ENCODE measurements around the gene OPHN1. TPM values are rescaled to one million over a fixed set of nuclear protein-coding genes. Genes with fewer than 3 reads are reported as not detected.

The OPHN1 gene
- polyA plus RNA-seq, 1 donor from 2014 or later: 7.6 TPM

DNA sequence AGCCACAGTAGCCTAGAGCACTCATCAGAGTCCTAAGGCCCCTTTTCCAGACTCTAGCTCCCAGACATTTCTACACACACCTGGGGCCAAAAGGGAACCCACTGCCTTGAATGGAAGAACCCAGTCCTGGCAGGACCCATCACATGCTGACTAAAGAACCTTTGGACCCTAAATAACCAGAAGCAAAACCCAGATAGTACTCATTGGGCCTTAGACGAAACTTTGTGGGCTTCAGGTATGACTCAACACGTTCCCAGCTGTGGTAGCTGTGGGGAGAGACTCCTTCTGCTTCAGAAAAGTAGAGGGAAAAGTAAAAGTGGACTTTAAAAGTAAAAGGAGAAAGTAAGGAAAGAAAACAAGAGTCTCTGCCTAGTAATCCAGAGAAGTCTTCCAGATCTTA is 311.5 kb downstream of the OPHN1 start:
- Histone ChIP-seq H3K27ac (ENCODE audit: low read length) (no peak overlapping the region), H3F3A (ENCODE audit: insufficient read depth, low read length, poor library complexity, severe bottlenecking) (no peaks in the 10 kb centered on the region), H2AFZ (ENCODE audit: low read depth, low read length) (no peak overlapping the region), H3K4me3 (ENCODE audit: low read length) (no peak overlapping the region), H3K9me2 (ENCODE audit: insufficient read depth, low read length) (no peaks in the 10 kb centered on the region), H4K20me1 (ENCODE audit: insufficient read depth) (no peaks in the 10 kb centered on the region), H3K27me3 (ENCODE audit: insufficient read depth, low read depth, low read length) (no peaks in the 10 kb centered on the region), H3K79me2 (replicated peaks; ENCODE audit: insufficient read depth, low read length) (no peaks in the 10 kb centered on the region), H3K9ac (ENCODE audit: low read length) (no peak overlapping the region), H3K9me3 (ENCODE audit: low read length) (no peaks in the 10 kb centered on the region), H3K4me2 (ENCODE audit: low read length) (no peak overlapping the region), H3K36me3 (ENCODE audit: insufficient read depth, low read length) (no peaks in the 10 kb centered on the region)
- TF ChIP-seq EZH2 (IDR thresholded peaks at IDR 0.05; ENCODE audit: borderline replicate concordance, insufficient read depth, low read length, poor library complexity, severe bottlenecking) (no peak), RAD21 (conservative IDR thresholded peaks at IDR 0.05) (no peak), POLR2AphosphoS5 (IDR thresholded peaks at IDR 0.05) (no peak)
- TF ChIP-seq, protein P1, sequence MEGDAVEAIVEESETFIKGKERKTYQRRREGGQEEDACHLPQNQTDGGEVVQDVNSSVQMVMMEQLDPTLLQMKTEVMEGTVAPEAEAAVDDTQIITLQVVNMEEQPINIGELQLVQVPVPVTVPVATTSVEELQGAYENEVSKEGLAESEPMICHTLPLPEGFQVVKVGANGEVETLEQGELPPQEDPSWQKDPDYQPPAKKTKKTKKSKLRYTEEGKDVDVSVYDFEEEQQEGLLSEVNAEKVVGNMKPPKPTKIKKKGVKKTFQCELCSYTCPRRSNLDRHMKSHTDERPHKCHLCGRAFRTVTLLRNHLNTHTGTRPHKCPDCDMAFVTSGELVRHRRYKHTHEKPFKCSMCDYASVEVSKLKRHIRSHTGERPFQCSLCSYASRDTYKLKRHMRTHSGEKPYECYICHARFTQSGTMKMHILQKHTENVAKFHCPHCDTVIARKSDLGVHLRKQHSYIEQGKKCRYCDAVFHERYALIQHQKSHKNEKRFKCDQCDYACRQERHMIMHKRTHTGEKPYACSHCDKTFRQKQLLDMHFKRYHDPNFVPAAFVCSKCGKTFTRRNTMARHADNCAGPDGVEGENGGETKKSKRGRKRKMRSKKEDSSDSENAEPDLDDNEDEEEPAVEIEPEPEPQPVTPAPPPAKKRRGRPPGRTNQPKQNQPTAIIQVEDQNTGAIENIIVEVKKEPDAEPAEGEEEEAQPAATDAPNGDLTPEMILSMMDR (IDR thresholded peaks at IDR 0.05; ENCODE audit: poor library complexity, severe bottlenecking): no peak

DNA sequence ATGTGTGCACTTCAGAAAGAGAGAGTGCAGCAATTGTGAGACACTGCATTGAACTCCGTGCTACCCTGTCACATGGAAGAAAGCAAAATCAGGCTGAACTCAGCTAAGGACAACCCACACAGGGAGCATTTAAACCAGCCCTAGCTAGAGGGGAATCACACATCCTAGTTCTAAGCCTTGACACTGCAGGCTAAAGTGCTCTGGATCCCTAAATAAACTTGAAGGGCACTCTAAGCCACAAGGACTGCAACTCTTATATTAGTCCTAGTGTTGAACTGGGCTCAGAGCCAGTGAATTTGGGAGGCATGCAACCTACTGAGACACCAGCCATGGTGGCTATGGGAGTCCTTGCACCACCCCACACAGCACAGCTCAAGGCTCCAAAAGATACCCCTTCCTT is 311.9 kb downstream of the OPHN1 start:
- Histone ChIP-seq H3K79me2 (replicated peaks; ENCODE audit: insufficient read depth, low read length) (no peaks in the 10 kb centered on the region), H3K9ac (ENCODE audit: low read length) (no peak overlapping the region), H3K4me2 (ENCODE audit: low read length) (no peak overlapping the region), H3K27me3 (ENCODE audit: insufficient read depth, low read depth, low read length) (no peaks in the 10 kb centered on the region), H3K27ac (ENCODE audit: low read length) (no peak overlapping the region), H3F3A (ENCODE audit: insufficient read depth, low read length, poor library complexity, severe bottlenecking) (no peaks in the 10 kb centered on the region), H3K4me3 (ENCODE audit: low read length) (no peak overlapping the region), H3K36me3 (ENCODE audit: insufficient read depth, low read length) (no peaks in the 10 kb centered on the region), H2AFZ (ENCODE audit: low read depth, low read length) (no peak overlapping the region), H4K20me1 (ENCODE audit: insufficient read depth) (no peaks in the 10 kb centered on the region), H3K9me3 (ENCODE audit: low read length) (no peaks in the 10 kb centered on the region), H3K9me2 (ENCODE audit: insufficient read depth, low read length) (no peaks in the 10 kb centered on the region)
- TF ChIP-seq RAD21 (conservative IDR thresholded peaks at IDR 0.05) (no peak), MXI1 (conservative IDR thresholded peaks at IDR 0.05; ENCODE audit: poor library complexity, severe bottlenecking) (no peak), EZH2 (IDR thresholded peaks at IDR 0.05; ENCODE audit: borderline replicate concordance, insufficient read depth, low read length, poor library complexity, severe bottlenecking) (no peak), TAF1 (IDR thresholded peaks at IDR 0.05; ENCODE audit: low read depth) (no peak), SMC3 (conservative IDR thresholded peaks at IDR 0.05; ENCODE audit: poor library complexity) (no peak), EP300 (conservative IDR thresholded peaks at IDR 0.05; ENCODE audit: poor library complexity, severe bottlenecking) (no peak), POLR2AphosphoS5 (IDR thresholded peaks at IDR 0.05) (no peak)
- TF ChIP-seq, protein P1 (IDR thresholded peaks at IDR 0.05; ENCODE audit: poor library complexity, severe bottlenecking): no peak
- TF ChIP-seq, protein P2, sequence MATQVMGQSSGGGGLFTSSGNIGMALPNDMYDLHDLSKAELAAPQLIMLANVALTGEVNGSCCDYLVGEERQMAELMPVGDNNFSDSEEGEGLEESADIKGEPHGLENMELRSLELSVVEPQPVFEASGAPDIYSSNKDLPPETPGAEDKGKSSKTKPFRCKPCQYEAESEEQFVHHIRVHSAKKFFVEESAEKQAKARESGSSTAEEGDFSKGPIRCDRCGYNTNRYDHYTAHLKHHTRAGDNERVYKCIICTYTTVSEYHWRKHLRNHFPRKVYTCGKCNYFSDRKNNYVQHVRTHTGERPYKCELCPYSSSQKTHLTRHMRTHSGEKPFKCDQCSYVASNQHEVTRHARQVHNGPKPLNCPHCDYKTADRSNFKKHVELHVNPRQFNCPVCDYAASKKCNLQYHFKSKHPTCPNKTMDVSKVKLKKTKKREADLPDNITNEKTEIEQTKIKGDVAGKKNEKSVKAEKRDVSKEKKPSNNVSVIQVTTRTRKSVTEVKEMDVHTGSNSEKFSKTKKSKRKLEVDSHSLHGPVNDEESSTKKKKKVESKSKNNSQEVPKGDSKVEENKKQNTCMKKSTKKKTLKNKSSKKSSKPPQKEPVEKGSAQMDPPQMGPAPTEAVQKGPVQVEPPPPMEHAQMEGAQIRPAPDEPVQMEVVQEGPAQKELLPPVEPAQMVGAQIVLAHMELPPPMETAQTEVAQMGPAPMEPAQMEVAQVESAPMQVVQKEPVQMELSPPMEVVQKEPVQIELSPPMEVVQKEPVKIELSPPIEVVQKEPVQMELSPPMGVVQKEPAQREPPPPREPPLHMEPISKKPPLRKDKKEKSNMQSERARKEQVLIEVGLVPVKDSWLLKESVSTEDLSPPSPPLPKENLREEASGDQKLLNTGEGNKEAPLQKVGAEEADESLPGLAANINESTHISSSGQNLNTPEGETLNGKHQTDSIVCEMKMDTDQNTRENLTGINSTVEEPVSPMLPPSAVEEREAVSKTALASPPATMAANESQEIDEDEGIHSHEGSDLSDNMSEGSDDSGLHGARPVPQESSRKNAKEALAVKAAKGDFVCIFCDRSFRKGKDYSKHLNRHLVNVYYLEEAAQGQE (IDR thresholded peaks at IDR 0.05; ENCODE audit: borderline replicate concordance): no peak
